Tibial artery (tissue), 4 donors: ENCODE results near the gene RPL28.
"Not testable (repeated sequence)": the region's sequence is repeated elsewhere in the genome, so short reads cannot be mapped to it uniquely, and the experiment has no call there.

ENCODE experiments used
- DNase-seq, 2 donors: peaks; one replicate each; pipeline ENCODE4 v3.0.0-alpha.2; 2019
- H3K27ac ChIP-seq, 2 donors: fragments of 200-600 bp; sonication (generic) in 1 of 2; 1 replicate in 1 of 2; 2 replicates in 1 of 2; pipeline ENCODE4 v1.5.1; 2018 to 2019; ENCODE audit warnings: mild to moderate bottlenecking in 1 of 2
- H3K27me3 ChIP-seq, 2 donors: fragments of 200-600 bp; sonication (generic) in 1 of 2; one replicate each; pipeline versions ENCODE4 v1.5.1 to v1.6.0; 2016 to 2019
- H3K36me3 ChIP-seq, 3 donors: fragments of 200-600 bp; sonication (generic) in 2 of 3; one replicate each; pipeline ENCODE4 v1.5.1; 2016 to 2019; ENCODE audit warnings: mild to moderate bottlenecking in 2 of 3
- H3K4me1 ChIP-seq, 4 donors: fragments of 200-600 bp; sonication (generic) in 2 of 4; 1 replicate in 3 of 4; 2 replicates in 1 of 4; pipeline ENCODE4 v1.5.1; 2016 to 2019
- H3K4me3 ChIP-seq, 2 donors: fragments of 200-600 bp; sonication (generic) in 1 of 2; 1 replicate in 1 of 2; 2 replicates in 1 of 2; pipeline ENCODE4 v1.5.1; 2018 to 2019; ENCODE audit warnings: mild to moderate bottlenecking in 2 of 2
- H3K9me3 ChIP-seq, 3 donors: fragments of 200-600 bp; sonication (generic) in 1 of 3; one replicate each; pipeline ENCODE4 v1.5.1; 2016 to 2019
- CTCF ChIP-seq, 2 experiments: fragments of 200-600 bp in 1 of 2; fragments of 450-650 bp in 1 of 2; IDR thresholded peaks; one replicate each; pipeline ENCODE4 v1.5.1; 2017 to 2019; ENCODE audit warnings: antibody characterized with exemption in 2 of 2, mild to moderate bottlenecking in 1 of 2, moderate library complexity in 1 of 2
- intact Hi-C: fragments of 100-400 bp; cut with DNase I; formaldehyde crosslinking; loops from one replicate; pipeline ENCODE4 v1.15.0; 2023; ENCODE audit warnings: low total_unique reads

The RPL28 gene

GRCh38 chr19:55418185-55418584, 32.5 kb downstream of the RPL28 start:
- Histone ChIP-seq H3K4me3 (no peak overlapping the region), H3K27ac (no peak overlapping the region), H3K27me3 (peaks cover 0 to 44% of the 10 kb centered on the region in 2 donors), H3K36me3 (no peaks in the 10 kb centered on the region), H3K4me1 (no peaks in the 10 kb centered on the region), H3K9me3 (no peaks in the 10 kb centered on the region)
- TF ChIP-seq CTCF (IDR thresholded peaks at IDR 0.05) = peak; percentile 47 to 48
- no peak for DNase-seq
- intact Hi-C loops = loop anchor here (10.0 kb wide), 1 partner anchor 123 kb away; no protein-coding TSS in a partner anchor

GRCh38 chr19:55419103-55419502, 33.4 kb downstream of the RPL28 start:
- H3K27me3 ChIP-seq = peaks cover 0 to 50% of the 10 kb centered on the region in 2 donors
- H3K9me3 ChIP-seq = no peaks in the 10 kb centered on the region
- no peak overlapping the region for H3K27ac ChIP-seq
- no peak overlapping the region for H3K4me3 ChIP-seq
- DNase-seq = no peak
- intact Hi-C loops = loop anchor here (10.0 kb wide), 1 partner anchor 124 kb away; no protein-coding TSS in a partner anchor
- H3K4me1 ChIP-seq = no peaks in the 10 kb centered on the region
- TF ChIP-seq CTCF (IDR thresholded peaks at IDR 0.05) = no peak
- no peaks in the 10 kb centered on the region for H3K36me3 ChIP-seq

- intact Hi-C loops = loop anchor here (10.0 kb wide), 1 partner anchor 125 kb away; no protein-coding TSS in a partner anchor
- H3K9me3 ChIP-seq = no peaks in the 10 kb centered on the region
- no peaks in the 10 kb centered on the region for H3K4me1 ChIP-seq
- H3K27ac ChIP-seq = no peak overlapping the region
- DNase-seq = no peak
- TF ChIP-seq CTCF (IDR thresholded peaks at IDR 0.05) = no peak
- H3K4me3 ChIP-seq = no peak overlapping the region
- no peaks in the 10 kb centered on the region for H3K36me3 ChIP-seq
- H3K27me3 ChIP-seq = peaks cover 0 to 56% of the 10 kb centered on the region in 2 donors
Observed at GRCh38 chr19:55419624-55420236, 34.0 kb downstream of the RPL28 start.

- peaks cover 0 to 56% of the 10 kb centered on the region in 2 donors for H3K27me3 ChIP-seq
- H3K27ac ChIP-seq, H3K4me1 ChIP-seq, H3K36me3 ChIP-seq, H3K4me3 ChIP-seq, H3K9me3 ChIP-seq, intact Hi-C loops, DNase-seq: not testable (repeated sequence)
Observed at GRCh38 chr19:55421281-55421680, 35.5 kb downstream of the RPL28 start.

- intact Hi-C loops = no loop called here
- no peak overlapping the region for H3K27ac ChIP-seq
- TF ChIP-seq CTCF (IDR thresholded peaks at IDR 0.05) = no peak
Observed at GRCh38 chr19:55423225-55424005, 37.7 kb downstream of the RPL28 start.

GRCh38 chr19:55424518-55424917, 38.8 kb downstream of the RPL28 start:
- Histone ChIP-seq H3K27ac (no peak overlapping the region), H3K27me3 (peaks cover 0 to 60% of the 10 kb centered on the region in 2 donors), H3K4me3 (no peak overlapping the region), H3K4me1 (no peaks in the 10 kb centered on the region), H3K36me3 (no peaks in the 10 kb centered on the region), H3K9me3 (no peaks in the 10 kb centered on the region)
- no peak for DNase-seq
- no peak for TF ChIP-seq CTCF (IDR thresholded peaks at IDR 0.05)
- intact Hi-C loops = no loop called here

More at GRCh38 chr19:55423225-55424005, 37.7 kb downstream of the RPL28 start:
- no peak for DNase-seq
- Histone ChIP-seq H3K9me3 (no peaks in the 10 kb centered on the region), H3K27me3 (peaks cover 0 to 60% of the 10 kb centered on the region in 2 donors), H3K4me3 (no peak overlapping the region), H3K4me1 (no peaks in the 10 kb centered on the region), H3K36me3 (no peaks in the 10 kb centered on the region)
